HG02938 (cell line): Measurements from ENCODE around the gene HTR3D.
"Not testable (repeated sequence)": the region's sequence is repeated elsewhere in the genome, so short reads cannot be mapped to it uniquely, and the experiment has no call there.

Experiments
- ATAC-seq: cut with Tn5 transposase; IDR thresholded peaks from one replicate; pipeline ENCODE4 v1.9.1; 2021; ENCODE audit warnings: mild to moderate bottlenecking, moderate library complexity; ENCODE audit not compliant: unreplicated experiment

HTR3D gene

GRCh38 chr3:184062637-184063036, 31.1 kb downstream of the HTR3D start:
- ATAC-seq: no peak

GRCh38 chr3:184066211-184066610, 34.7 kb downstream of the HTR3D start:
- no peak for ATAC-seq

- ATAC-seq: no peak
Observed at GRCh38 chr3:184067573-184068055, 36.1 kb downstream of the HTR3D start.

GRCh38 chr3:184068344-184068743, 36.8 kb downstream of the HTR3D start:
- no peak for ATAC-seq

GRCh38 chr3:184071142-184071541, 39.6 kb downstream of the HTR3D start:
- not testable (repeated sequence) for ATAC-seq

- no peak for ATAC-seq
Observed at GRCh38 chr3:184073621-184074020, 42.1 kb downstream of the HTR3D start.

DNA sequence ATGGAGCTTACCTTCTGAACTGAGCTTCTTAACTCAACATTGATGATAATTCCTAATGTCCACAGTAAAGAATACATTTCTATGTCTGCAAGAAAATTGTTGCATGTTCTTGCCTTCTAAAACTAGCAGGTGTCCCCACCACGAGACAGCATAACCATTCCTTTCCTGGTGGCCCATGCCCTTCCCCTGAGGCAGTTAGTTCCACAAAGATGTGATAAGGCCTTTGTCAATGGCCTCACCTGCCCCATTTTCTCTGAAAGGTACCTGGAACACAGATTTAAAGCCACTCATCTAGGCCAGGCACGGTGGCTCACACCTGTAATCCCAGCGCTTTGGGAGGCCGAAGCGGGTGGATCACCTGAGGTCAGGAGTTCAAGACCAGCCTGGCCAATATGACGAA, 44.4 kb downstream of the HTR3D start:
- ATAC-seq: no peak

- no peak for ATAC-seq
Observed at GRCh38 chr3:184077881-184078280, 46.3 kb downstream of the HTR3D start.

- ATAC-seq: no peak
Observed at GRCh38 chr3:184078851-184079250, 47.3 kb downstream of the HTR3D start.

DNA sequence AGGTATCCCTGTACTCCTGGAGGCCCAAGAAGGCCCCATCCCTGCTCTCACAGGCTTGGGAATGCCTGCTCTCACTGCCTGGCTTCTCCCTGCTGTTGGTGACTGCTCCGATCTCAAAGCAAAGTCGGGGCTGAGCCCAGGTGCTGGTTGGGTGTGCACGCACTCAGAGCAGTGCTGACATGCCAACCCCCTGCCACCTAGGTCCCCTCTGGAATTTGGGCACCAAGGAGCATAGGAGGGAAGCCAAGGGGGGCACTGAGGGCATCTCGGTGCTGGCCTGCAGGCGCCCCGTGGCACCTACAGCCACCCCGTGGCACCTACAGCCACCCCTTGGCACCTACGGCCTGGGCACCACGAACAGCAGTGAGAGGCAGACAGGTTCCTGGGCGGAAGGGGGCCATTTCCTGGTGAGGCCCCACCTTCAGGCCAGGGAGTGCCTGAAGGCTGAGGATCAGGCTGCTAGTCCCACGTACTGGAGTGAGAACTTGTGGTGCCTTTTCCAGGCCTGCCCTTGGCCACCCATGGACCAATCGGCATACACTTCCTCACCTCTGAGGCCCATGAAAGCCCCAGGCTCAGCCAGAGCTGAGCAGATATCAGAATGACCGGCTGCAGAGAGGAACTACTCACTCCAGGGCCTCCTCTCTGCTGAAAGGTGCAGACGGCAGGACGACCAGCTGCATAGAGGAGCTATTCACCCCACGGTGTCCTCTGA, 49.7 kb downstream of the HTR3D start:
- ATAC-seq: no peak

DNA sequence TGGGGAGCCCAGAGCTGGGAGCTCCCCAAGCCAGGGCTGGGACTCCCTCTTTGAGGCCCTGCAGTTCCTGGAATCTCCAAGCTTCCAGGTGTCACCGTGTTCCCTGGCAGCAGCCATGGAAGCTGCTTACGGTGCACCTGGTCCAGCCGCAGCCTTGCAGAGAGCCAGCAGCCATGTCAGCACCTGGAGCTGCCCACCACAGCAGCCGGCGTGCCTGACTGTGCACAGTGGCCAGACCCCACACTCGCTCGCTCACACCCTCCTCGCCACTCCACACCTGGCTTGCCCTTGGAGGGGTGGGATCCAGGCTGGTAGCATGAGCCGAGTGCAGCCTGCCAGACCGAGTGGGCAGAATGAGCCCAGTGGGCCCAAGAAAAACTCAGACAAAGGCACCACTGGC, 50.5 kb downstream of the HTR3D start:
- ATAC-seq: no peak

- ATAC-seq: no peak
Observed at GRCh38 chr3:184082465-184082864, 50.9 kb downstream of the HTR3D start.

DNA sequence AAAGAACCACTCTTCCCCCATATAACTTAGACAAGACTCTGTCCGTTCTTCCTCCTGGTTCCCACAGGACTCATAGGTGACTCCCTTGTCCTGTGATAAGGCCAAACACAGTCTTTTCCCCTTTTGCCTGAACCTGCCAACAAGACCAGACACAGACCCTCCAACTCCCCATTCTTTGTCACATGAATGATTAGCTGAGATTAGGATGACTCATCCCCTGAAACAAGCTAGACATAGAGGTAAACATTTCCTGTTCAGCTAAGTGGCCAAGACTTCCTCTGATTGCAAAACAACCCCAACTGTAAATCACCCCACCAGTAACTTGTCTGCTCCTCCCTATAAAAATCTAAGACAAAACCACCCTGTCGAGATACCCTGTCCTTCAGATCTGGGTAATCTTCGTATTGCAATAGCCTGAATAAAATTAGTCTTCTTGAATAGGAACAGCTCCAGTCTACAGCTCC, 53.9 kb downstream of the HTR3D start:
- no peak for ATAC-seq
